Lung (tissue), 12 donors: Measurements from ENCODE around the gene NSG2. TPM values are rescaled to one million over a fixed set of nuclear protein-coding genes. Genes with fewer than 3 reads are reported as not detected.

ENCODE experiments used
- ATAC-seq: fragments of 200-7000 bp; cut with Tn5 transposase; one replicate; pipeline ENCODE4 v1.9.1; 2020; ENCODE audit warnings: moderate number of reproducible peaks; ENCODE audit not compliant: insufficient read depth, low FRiP score
- DNase-seq, 3 donors: peaks; one replicate each; pipeline ENCODE4 v3.0.0-alpha.2; 2013 to 2017
- H3K27ac ChIP-seq, 2 donors: one replicate each; pipeline ENCODE4 v1.5.1; 2013; ENCODE audit warnings: mild to moderate bottlenecking in 2 of 2, moderate library complexity in 2 of 2, control low read depth in 1 of 2, inconsistent platforms in 1 of 2, low read depth in 1 of 2, low read length in 1 of 2
- H3K27me3 ChIP-seq, 3 donors: one replicate each; pipeline ENCODE4 v1.5.1; 2013; ENCODE audit warnings: low read length in 2 of 3; ENCODE audit not compliant: control insufficient read depth in 3 of 3, insufficient read depth in 3 of 3
- H3K36me3 ChIP-seq, 4 donors: one replicate each; pipeline ENCODE4 v1.5.1; 2013; ENCODE audit warnings: low read length in 4 of 4, mild to moderate bottlenecking in 1 of 4, moderate library complexity in 1 of 4; ENCODE audit not compliant: control insufficient read depth in 4 of 4, insufficient read depth in 4 of 4
- H3K4me1 ChIP-seq, 5 donors: one replicate each; pipeline ENCODE4 v1.5.1; 2013; ENCODE audit warnings: low read length in 5 of 5, mild to moderate bottlenecking in 2 of 5, moderate library complexity in 1 of 5; ENCODE audit not compliant: control insufficient read depth in 5 of 5, insufficient read depth in 5 of 5
- H3K4me3 ChIP-seq: one replicate; pipeline ENCODE4 v1.5.1; 2013; ENCODE audit warnings: mild to moderate bottlenecking, control low read depth, moderate library complexity
- H3K9ac ChIP-seq, 2 donors: one replicate each; pipeline ENCODE4 v1.5.1; 2013; ENCODE audit warnings: low read length in 2 of 2, control low read depth in 1 of 2; ENCODE audit not compliant: insufficient read depth in 1 of 2
- H3K9me3 ChIP-seq, 4 donors: one replicate each; pipeline ENCODE4 v1.5.1; 2013; ENCODE audit warnings: low read length in 3 of 4, mild to moderate bottlenecking in 1 of 4, moderate library complexity in 1 of 4; ENCODE audit not compliant: control insufficient read depth in 4 of 4, insufficient read depth in 3 of 4
- CTCF ChIP-seq: IDR thresholded peaks from 2 replicates; pipeline ENCODE4 v1.5.1; 2012; ENCODE audit warnings: mild to moderate bottlenecking; ENCODE audit errors: control extremely low read depth, extremely low read depth
- WGBS, 2 donors: extraction: QIAGEN DNeasy Blood & Tissue Kit; methylation state at CpG; one replicate each; pipeline ENCODE4 v1.1.7; 2013; 5-methylcytosine and 5-hydroxymethylcytosine counted together
- polyA plus RNA-seq, 2 donors: library from polyadenylated mRNA; stranded (reverse); fragments of 200-250 nt; gene quantifications; one replicate each; pipeline ENCODE4 v1.2.1, GENCODE V29; 2013
- total RNA-seq, 2 donors: library from RNA; depleted of rRNA in 1 of 2; stranded (reverse); fragments of >200 nt in 1 of 2; gene quantifications; one replicate each; pipeline ENCODE4 v1.2.1, GENCODE V29; 2014 to 2021
- donor health status: control.
- donor health status: control.
- donor health status: Bipolar disorder and iron deficiency.
- donor health status: healthy.
- donor health status: DM: yes; HTN: yes; CAD: no.

The NSG2 gene
- total and polyA plus RNA-seq, 4 donors = 0.13 to 1.6 (median 0.16) TPM; not detected in 1

GRCh38 chr5:174000076-174000475 lies 45.4 kb upstream of the NSG2 start:
- H3K27me3 ChIP-seq = no peaks in the 10 kb centered on the region
- no peaks in the 10 kb centered on the region for H3K36me3 ChIP-seq
- H3K27ac ChIP-seq = no peak overlapping the region
- H3K9ac ChIP-seq = no peak overlapping the region
- H3K4me3 ChIP-seq = no peak overlapping the region
- DNase-seq (no peak), ATAC-seq (no peak)
- H3K9me3 ChIP-seq = no peaks in the 10 kb centered on the region
- 89 to 90% methylated on average over 4 of the region's 4 CpGs for WGBS, 2 donors
- H3K4me1 ChIP-seq = peaks cover 0 to 50% (median 9%) of the 10 kb centered on the region in 5 donors
- no peak for TF ChIP-seq CTCF

- ATAC-seq (no peak), DNase-seq (no peak)
- no peak for TF ChIP-seq CTCF
- Histone ChIP-seq H3K4me1 (peaks cover 0 to 29% (median 7%) of the 10 kb centered on the region in 5 donors), H3K9me3 (no peaks in the 10 kb centered on the region), H3K27me3 (no peaks in the 10 kb centered on the region), H3K36me3 (no peaks in the 10 kb centered on the region), H3K27ac (no peak overlapping the region), H3K9ac (no peak overlapping the region), H3K4me3 (no peak overlapping the region)
Measured at GRCh38 chr5:174003795-174004194, 41.7 kb upstream of the NSG2 start.

- Histone ChIP-seq H3K9me3 (no peaks in the 10 kb centered on the region), H3K27me3 (no peaks in the 10 kb centered on the region), H3K4me1 (peaks cover 0 to 4% (median 0%) of the 10 kb centered on the region in 5 donors), H3K9ac (no peak overlapping the region), H3K27ac (no peak overlapping the region), H3K36me3 (no peaks in the 10 kb centered on the region), H3K4me3 (no peak overlapping the region)
- WGBS, 2 donors = 93 to 95% methylated on average over 5 of the region's 5 CpGs
- ATAC-seq (no peak), DNase-seq (no peak)
- TF ChIP-seq CTCF = no peak
Measured at GRCh38 chr5:174008922-174009321, 36.6 kb upstream of the NSG2 start.

GRCh38 chr5:174010365-174010764 lies 35.1 kb upstream of the NSG2 start:
- TF ChIP-seq CTCF = no peak
- no peaks in the 10 kb centered on the region for H3K9me3 ChIP-seq
- DNase-seq (no peak), ATAC-seq (no peak)
- no peaks in the 10 kb centered on the region for H3K36me3 ChIP-seq
- H3K27ac ChIP-seq = no peak overlapping the region
- no peak overlapping the region for H3K9ac ChIP-seq
- H3K27me3 ChIP-seq = no peaks in the 10 kb centered on the region
- no peak overlapping the region for H3K4me3 ChIP-seq
- H3K4me1 ChIP-seq = peaks cover 0 to 4% (median 0%) of the 10 kb centered on the region in 5 donors
- WGBS, 2 donors = 63 to 83% methylated on average over 1 of the region's 1 CpG
